Right lobe of liver (tissue), 6 donors: ENCODE data around the gene LDAH. TPM values are rescaled to one million over a fixed set of nuclear protein-coding genes. Genes with fewer than 3 reads are reported as not detected.

Source experiments
- ATAC-seq, 4 donors: fragments of 200-7000 bp; cut with Tn5 transposase; one replicate each; pipeline ENCODE4 v1.9.1; 2020; ENCODE audit warnings: mild to moderate bottlenecking in 4 of 4, moderate library complexity in 4 of 4
- DNase-seq, 3 donors: peaks; one replicate each; pipeline ENCODE4 v3.0.0-alpha.2; 2020
- H3K27ac ChIP-seq, 3 donors: fragments of 200-600 bp; one replicate each; pipeline ENCODE4 v1.8.0; 2022
- H3K27me3 ChIP-seq, 2 donors: fragments of 200-600 bp; one replicate each; pipeline ENCODE4 v1.8.0; 2022
- H3K36me3 ChIP-seq, 4 donors: fragments of 200-600 bp; sonication (generic) in 1 of 4; one replicate each; pipeline versions ENCODE4 v1.5.1 to v1.8.0; 2017 to 2022; ENCODE audit warnings: control low read depth in 1 of 4
- H3K4me1 ChIP-seq, 4 donors: fragments of 200-600 bp; sonication (generic) in 1 of 4; one replicate each; pipeline versions ENCODE4 v1.5.1 to v1.8.0; 2017 to 2022; ENCODE audit warnings: control low read depth in 1 of 4
- H3K4me3 ChIP-seq, 3 donors: fragments of 200-600 bp; one replicate each; pipeline ENCODE4 v1.8.0; 2022
- H3K9me3 ChIP-seq, 4 donors: fragments of 200-600 bp; sonication (generic) in 1 of 4; one replicate each; pipeline versions ENCODE4 v1.5.1 to v1.8.0; 2017 to 2022; ENCODE audit warnings: control low read depth in 1 of 4
- CTCF ChIP-seq, 4 donors: fragments of 200-600 bp in 3 of 4; fragments of 450-650 bp in 1 of 4; IDR thresholded peaks; one replicate each; pipeline versions ENCODE4 v1.5.1 to v1.8.0; 2016 to 2022; ENCODE audit warnings: antibody characterized with exemption in 4 of 4, mild to moderate bottlenecking in 2 of 4
- POLR2A ChIP-seq: fragments of 450-650 bp; IDR thresholded peaks from one replicate; pipeline ENCODE4 v1.6.1; 2017; ENCODE audit warnings: antibody characterized with exemption, mild to moderate bottlenecking
- WGBS: methylation state at CpG from one replicate; pipeline ENCODE4 v1.1.6; 2018; ENCODE audit warnings: low coverage, low lambda C conversion rate; ENCODE audit not compliant: insufficient coverage; ENCODE audit errors: missing lambda C conversion rate; 5-methylcytosine and 5-hydroxymethylcytosine counted together
- intact Hi-C, 2 donors: fragments of 100-400 bp; cut with DNase I; formaldehyde crosslinking; loops; one replicate each; pipeline versions ENCODE4 v1.11.2 to v1.14.1; 2022
- total RNA-seq, 6 experiments: library from RNA; depleted of rRNA in 2 of 6; stranded (reverse); fragments of >200 nt in 2 of 6; fragmentation: NEBNext Ultra II Directional in 3 of 6; extraction: Animal tissue kit (Norgen Biotek cat#: 25700) in 3 of 6; gene quantifications; one replicate each; pipeline versions ENCODE4 v1.1.0 to v1.2.4, GENCODE V29; 2016 to 2023
- donor health status: DM: no; HTN: yes; CAD: no.
- donor health status: DM: no; HTN: no; CAD: no.
- donor health status: DM: no; HTN: no; CAD: no.
- donor health status: DM: no; HTN: yes; CAD: no.
- donor health status: DM: no; HTN: yes; CAD: no.

LDAH gene
- total RNA-seq, 6 experiments from 2014 or later, result 9.0 to 18.7 (median 14.1) TPM

GRCh38 chr2:20758997-20759396, 63.9 kb downstream of the LDAH start:
- Histone ChIP-seq H3K36me3 (no peaks in the 10 kb centered on the region), H3K9me3 (no peaks in the 10 kb centered on the region), H3K27me3 (no peaks in the 10 kb centered on the region), H3K4me3 (no peak overlapping the region), H3K4me1 (peaks cover 0 to 7% (median 2%) of the 10 kb centered on the region in 4 donors), H3K27ac (no peak overlapping the region)
- 91% methylated on average over 1 of the region's 1 CpG for WGBS
- DNase-seq, result no peak
- TF ChIP-seq POLR2A, result no peak
- TF ChIP-seq CTCF (IDR thresholded peaks at IDR 0.05), result no peak
- intact Hi-C loops, result loop anchor here (10.0 kb wide), 2 partner anchors 74 to 94 kb away; partner anchors contain the start of gene GDF7 (in 1 of the 2)
- no peak for ATAC-seq

GRCh38 chr2:20757405-20758090, 65.4 kb downstream of the LDAH start:
- Histone ChIP-seq H3K4me3 (no peak overlapping the region), H3K27ac (peak overlapping the region; percentile 33 to 67 (median 63)), H3K27me3 (no peaks in the 10 kb centered on the region), H3K36me3 (no peaks in the 10 kb centered on the region), H3K9me3 (no peaks in the 10 kb centered on the region), H3K4me1 (peaks cover 0 to 7% (median 2%) of the 10 kb centered on the region in 4 donors)
- ATAC-seq (peak; percentile 95 to 97 (median 96)), DNase-seq (no peak)
- TF ChIP-seq POLR2A, result no peak
- TF ChIP-seq CTCF (IDR thresholded peaks at IDR 0.05), result no peak
- intact Hi-C loops, result loop anchor here (10.0 kb wide), 2 partner anchors 73 to 93 kb away; partner anchors contain the start of gene GDF7 (in 1 of the 2)
- WGBS, result 47% methylated on average over 1 of the region's 1 CpG

- ATAC-seq, result peak in 3 of 4 donors; percentile 29 to 38 (median 38)
These were observed 67.6 kb downstream of the LDAH start for GRCh38 chr2:20755132-20755800.

GRCh38 chr2:20752293-20752692, 70.6 kb downstream of the LDAH start:
- Histone ChIP-seq H3K4me1 (peaks cover 0 to under 1% (median 0%) of the 10 kb centered on the region in 4 donors), H3K9me3 (no peaks in the 10 kb centered on the region), H3K27me3 (no peaks in the 10 kb centered on the region), H3K4me3 (no peak overlapping the region), H3K36me3 (no peaks in the 10 kb centered on the region), H3K27ac (no peak overlapping the region)
- DNase-seq (no peak), ATAC-seq (no peak)
- intact Hi-C loops, result loop anchor here (10.0 kb wide), 2 partner anchors 67 to 87 kb away; partner anchors contain the start of gene GDF7 (in 1 of the 2)
- 92% methylated on average over 2 of the region's 3 CpGs for WGBS
- TF ChIP-seq POLR2A (no peak), CTCF (IDR thresholded peaks at IDR 0.05) (no peak)

More at GRCh38 chr2:20755132-20755800, 67.6 kb downstream of the LDAH start:
- intact Hi-C loops, result loop anchor here (10.0 kb wide), 2 partner anchors 70 to 90 kb away; partner anchors contain the start of gene GDF7 (in 1 of the 2)
- no peak for DNase-seq
- peaks cover 0 to 7% (median 2%) of the 10 kb centered on the region in 4 donors for H3K4me1 ChIP-seq
- H3K4me3 ChIP-seq, result no peak overlapping the region
- TF ChIP-seq POLR2A (no peak), CTCF (IDR thresholded peaks at IDR 0.05) (peak; percentile 23 to 26 (median 25))
- no peak overlapping the region for H3K27ac ChIP-seq
- no peaks in the 10 kb centered on the region for H3K27me3 ChIP-seq
- H3K36me3 ChIP-seq, result no peaks in the 10 kb centered on the region
- H3K9me3 ChIP-seq, result no peaks in the 10 kb centered on the region
